Breast epithelium (tissue), 4 donors: ENCODE results near the gene KCNJ6. TPM values are rescaled to one million over a fixed set of nuclear protein-coding genes. Genes with fewer than 3 reads are reported as not detected.

Source experiments
- DNase-seq, 2 donors: peaks; one replicate each; pipeline ENCODE4 v3.0.0-alpha.2; 2019; ENCODE audit warnings: low spot score in 2 of 2
- H3K27ac ChIP-seq, 2 donors: fragments of 200-600 bp; sonication (generic) in 1 of 2; one replicate each; pipeline ENCODE4 v1.5.1; 2016 to 2019; ENCODE audit warnings: mild to moderate bottlenecking in 1 of 2
- H3K27me3 ChIP-seq, 2 donors: fragments of 200-600 bp; sonication (generic) in 1 of 2; one replicate each; pipeline versions ENCODE4 v1.5.1 to v1.6.0; 2017 to 2019; ENCODE audit warnings: control low read depth in 1 of 2, mild to moderate bottlenecking in 1 of 2
- H3K36me3 ChIP-seq: fragments of 200-600 bp; one replicate; pipeline ENCODE4 v1.5.1; 2019
- H3K4me1 ChIP-seq, 2 donors: fragments of 200-600 bp; sonication (generic); one replicate each; pipeline ENCODE4 v1.5.1; 2016 to 2019; ENCODE audit warnings: control low read depth in 1 of 2
- H3K4me3 ChIP-seq, 3 donors: fragments of 200-600 bp; sonication (generic); 1 replicate in 2 of 3; 2 replicates in 1 of 3; pipeline ENCODE4 v1.5.1; 2016 to 2019; ENCODE audit warnings: mild to moderate bottlenecking in 3 of 3, moderate library complexity in 2 of 3
- H3K9me3 ChIP-seq, 2 donors: fragments of 200-600 bp; sonication (generic) in 1 of 2; one replicate each; pipeline ENCODE4 v1.5.1; 2016 to 2019; ENCODE audit warnings: control low read depth in 1 of 2
- POLR2A ChIP-seq: fragments of 450-650 bp; IDR thresholded peaks from one replicate; pipeline ENCODE4 v1.6.1; 2016; ENCODE audit warnings: antibody characterized with exemption, mild to moderate bottlenecking, moderate library complexity
- POLR2AphosphoS5 ChIP-seq, 3 donors: sonication (generic); formaldehyde crosslinking; IDR thresholded peaks; one replicate each; pipeline ENCODE4 v1.6.1; 2017; ENCODE audit warnings: antibody characterized with exemption in 3 of 3
- intact Hi-C: fragments of 100-400 bp; cut with DNase I; formaldehyde crosslinking; loops from one replicate; pipeline ENCODE4 v1.15.1; 2023; ENCODE audit warnings: low total_unique reads
- total RNA-seq, 3 donors: library from RNA; depleted of rRNA; stranded (reverse); fragments of >200 nt; gene quantifications; one replicate each; pipeline ENCODE4 v1.1.0, GENCODE V29; 2016
- TF ChIP-seq, protein P1 (sequence below), 3 donors: fragments of 450-650 bp; IDR thresholded peaks; one replicate each; pipeline ENCODE4 v1.5.1; 2016 to 2017; ENCODE audit warnings: antibody characterized with exemption in 3 of 3, mild to moderate bottlenecking in 3 of 3, moderate library complexity in 3 of 3

Gene KCNJ6
- total RNA-seq, 3 donors from 2014 or later, result not detected

DNA sequence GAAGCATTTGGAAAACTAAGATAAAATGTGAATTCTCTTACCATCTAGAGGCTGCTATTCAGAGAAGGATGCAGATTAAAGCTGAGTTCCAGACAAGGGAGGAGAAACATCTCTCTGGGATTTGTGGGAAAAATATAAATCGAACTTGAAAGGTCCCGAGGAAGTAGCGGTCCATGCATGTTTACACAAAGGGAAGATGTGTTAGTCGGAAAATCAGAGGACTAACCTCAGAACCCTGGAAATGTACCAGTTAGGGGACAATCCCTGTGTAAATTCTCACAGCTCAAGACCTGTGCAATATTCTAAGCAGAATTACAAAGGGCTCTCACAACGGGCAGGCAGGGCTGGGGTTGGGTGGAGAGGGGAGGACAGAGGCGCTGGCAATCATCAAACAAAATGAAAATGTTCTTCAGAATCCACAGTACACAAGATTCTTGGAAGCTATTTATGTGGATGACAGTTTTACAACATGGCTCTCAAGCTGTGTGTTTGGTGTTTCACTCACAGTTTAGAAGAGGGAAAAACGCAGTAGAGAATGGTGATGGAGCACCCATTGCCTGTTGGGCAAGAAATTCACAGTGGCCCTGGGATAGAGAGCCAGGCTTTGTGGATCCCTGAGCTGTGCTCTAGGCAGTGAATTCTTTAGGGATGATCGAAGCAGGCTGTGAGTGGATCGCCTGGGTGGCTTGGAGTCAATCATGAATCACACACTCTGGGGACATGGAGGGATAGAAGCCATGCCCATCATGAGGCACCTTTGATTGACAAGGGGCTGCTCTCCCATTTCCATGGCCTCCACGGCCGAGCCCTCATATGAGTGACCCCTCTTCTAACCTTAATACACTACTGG, 47.6 kb downstream of the KCNJ6 start:
- H3K4me3 ChIP-seq, result no peak overlapping the region
- no peak overlapping the region for H3K27ac ChIP-seq
- H3K4me1 ChIP-seq, result no peaks in the 10 kb centered on the region
- TF ChIP-seq POLR2A (no peak), POLR2AphosphoS5 (IDR thresholded peaks at IDR 0.05) (no peak)
- TF ChIP-seq, protein P1, sequence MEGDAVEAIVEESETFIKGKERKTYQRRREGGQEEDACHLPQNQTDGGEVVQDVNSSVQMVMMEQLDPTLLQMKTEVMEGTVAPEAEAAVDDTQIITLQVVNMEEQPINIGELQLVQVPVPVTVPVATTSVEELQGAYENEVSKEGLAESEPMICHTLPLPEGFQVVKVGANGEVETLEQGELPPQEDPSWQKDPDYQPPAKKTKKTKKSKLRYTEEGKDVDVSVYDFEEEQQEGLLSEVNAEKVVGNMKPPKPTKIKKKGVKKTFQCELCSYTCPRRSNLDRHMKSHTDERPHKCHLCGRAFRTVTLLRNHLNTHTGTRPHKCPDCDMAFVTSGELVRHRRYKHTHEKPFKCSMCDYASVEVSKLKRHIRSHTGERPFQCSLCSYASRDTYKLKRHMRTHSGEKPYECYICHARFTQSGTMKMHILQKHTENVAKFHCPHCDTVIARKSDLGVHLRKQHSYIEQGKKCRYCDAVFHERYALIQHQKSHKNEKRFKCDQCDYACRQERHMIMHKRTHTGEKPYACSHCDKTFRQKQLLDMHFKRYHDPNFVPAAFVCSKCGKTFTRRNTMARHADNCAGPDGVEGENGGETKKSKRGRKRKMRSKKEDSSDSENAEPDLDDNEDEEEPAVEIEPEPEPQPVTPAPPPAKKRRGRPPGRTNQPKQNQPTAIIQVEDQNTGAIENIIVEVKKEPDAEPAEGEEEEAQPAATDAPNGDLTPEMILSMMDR (IDR thresholded peaks at IDR 0.05), result no peak
- no peaks in the 10 kb centered on the region for H3K9me3 ChIP-seq
- intact Hi-C loops, result no loop called here
- no peak for DNase-seq
- H3K36me3 ChIP-seq, result no peaks in the 10 kb centered on the region
- H3K27me3 ChIP-seq, result peaks cover 0 to 23% of the 10 kb centered on the region in 2 donors

DNA sequence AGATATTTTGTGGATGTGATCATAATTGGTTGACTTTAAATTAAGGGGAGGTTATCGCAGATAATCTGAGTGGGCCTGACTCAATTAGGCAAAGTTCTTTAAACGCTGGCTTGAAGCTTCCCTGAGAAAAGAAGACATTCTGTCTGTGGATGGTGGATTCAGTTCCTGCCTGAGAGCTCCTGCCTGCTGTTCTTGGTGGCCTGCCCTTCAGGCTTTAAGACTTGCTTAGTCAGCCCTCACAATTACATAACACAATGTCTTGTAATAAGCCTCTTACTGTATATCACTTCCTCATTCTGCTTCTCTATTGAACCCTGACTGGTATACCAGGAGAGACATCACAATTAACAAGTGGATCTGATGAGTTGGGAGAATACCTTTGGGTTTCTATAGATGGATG, 50.2 kb downstream of the KCNJ6 start:
- intact Hi-C loops, result no loop called here
- no peak for DNase-seq

DNA sequence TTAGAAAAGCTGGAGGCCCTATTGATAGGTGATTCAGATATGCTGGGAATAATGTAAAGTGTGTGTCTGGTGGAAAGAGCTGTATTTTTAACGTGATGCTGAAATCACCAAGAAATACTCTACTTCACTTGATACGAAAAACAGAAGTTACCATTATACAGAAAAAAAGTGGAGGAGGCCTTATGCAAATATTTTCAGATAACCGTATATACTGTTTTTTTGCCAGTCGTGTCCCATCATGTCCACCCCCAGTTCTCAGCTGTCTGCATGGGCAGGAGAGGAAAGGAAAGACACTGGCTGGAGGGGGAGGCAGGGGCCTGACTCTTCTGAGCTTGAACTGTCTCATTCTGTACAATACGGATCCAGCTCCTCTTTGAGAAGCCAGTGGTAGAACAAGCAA, 51.1 kb downstream of the KCNJ6 start:
- no peak for DNase-seq
- H3K36me3 ChIP-seq, result no peaks in the 10 kb centered on the region
- no peak overlapping the region for H3K4me3 ChIP-seq
- H3K4me1 ChIP-seq, result no peaks in the 10 kb centered on the region
- no peaks in the 10 kb centered on the region for H3K9me3 ChIP-seq
- intact Hi-C loops, result no loop called here
- TF ChIP-seq, protein P1 (IDR thresholded peaks at IDR 0.05), result no peak
- TF ChIP-seq POLR2AphosphoS5 (IDR thresholded peaks at IDR 0.05), result no peak
- no peak for TF ChIP-seq POLR2A
- H3K27me3 ChIP-seq, result peaks cover 0 to 7% of the 10 kb centered on the region in 2 donors
- no peak overlapping the region for H3K27ac ChIP-seq

More for the DNA sequence above, 50.2 kb downstream of the KCNJ6 start:
- no peaks in the 10 kb centered on the region for H3K9me3 ChIP-seq
- no peaks in the 10 kb centered on the region for H3K36me3 ChIP-seq
- TF ChIP-seq POLR2AphosphoS5 (IDR thresholded peaks at IDR 0.05) (no peak), POLR2A (no peak)
- TF ChIP-seq, protein P1 (IDR thresholded peaks at IDR 0.05), result no peak
- no peak overlapping the region for H3K27ac ChIP-seq
- no peaks in the 10 kb centered on the region for H3K4me1 ChIP-seq
- H3K4me3 ChIP-seq, result no peak overlapping the region
- H3K27me3 ChIP-seq, result peaks cover 0 to 10% of the 10 kb centered on the region in 2 donors

DNA sequence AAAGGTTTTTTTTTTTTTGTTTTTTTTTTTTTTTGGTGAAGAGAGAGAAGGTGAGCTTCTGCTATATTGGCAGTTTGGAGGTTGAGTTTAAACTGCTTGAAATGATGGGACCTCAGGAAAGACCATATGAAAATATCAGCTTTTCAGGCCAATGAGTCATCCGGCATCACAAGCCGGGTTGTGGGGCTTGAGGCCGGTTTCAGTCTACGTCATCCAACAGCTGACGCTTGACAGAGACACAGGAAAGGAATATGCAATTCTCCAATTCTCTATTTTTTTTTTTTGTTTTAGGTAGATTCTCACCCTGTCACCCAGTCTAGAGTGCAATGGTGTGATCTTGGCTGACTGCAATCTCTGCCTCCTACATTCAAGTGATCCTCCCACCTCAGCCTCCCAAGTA, 52.4 kb downstream of the KCNJ6 start:
- H3K36me3 ChIP-seq, result no peaks in the 10 kb centered on the region
- peaks cover 0 to 7% of the 10 kb centered on the region in 2 donors for H3K27me3 ChIP-seq
- intact Hi-C loops, result no loop called here
- no peaks in the 10 kb centered on the region for H3K9me3 ChIP-seq
- H3K4me3 ChIP-seq, result no peak overlapping the region
- DNase-seq, result no peak
- no peak for TF ChIP-seq POLR2A
- TF ChIP-seq, protein P1 (IDR thresholded peaks at IDR 0.05), result no peak
- no peak for TF ChIP-seq POLR2AphosphoS5 (IDR thresholded peaks at IDR 0.05)
- H3K27ac ChIP-seq, result no peak overlapping the region
- no peaks in the 10 kb centered on the region for H3K4me1 ChIP-seq

DNA sequence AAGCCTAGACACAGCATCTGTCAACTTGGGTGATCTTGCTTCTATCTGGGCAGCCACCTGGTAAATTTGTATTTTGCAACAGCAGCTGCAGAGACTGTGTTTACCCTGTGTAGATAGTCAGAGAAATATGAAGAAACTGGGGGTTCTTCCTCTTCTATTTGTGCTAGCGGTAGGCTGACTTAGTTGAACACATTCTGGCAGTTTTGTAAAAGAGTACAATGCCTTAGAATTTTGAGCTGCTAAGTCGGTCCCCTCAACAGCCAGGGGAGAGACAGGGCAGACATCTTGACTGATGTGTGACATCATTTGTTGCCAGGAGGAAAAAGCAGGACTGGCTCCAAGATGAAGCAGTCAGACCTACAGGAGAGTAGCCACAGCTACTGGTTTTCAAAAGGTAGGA, 53.7 kb downstream of the KCNJ6 start:
- no peaks in the 10 kb centered on the region for H3K27me3 ChIP-seq
- intact Hi-C loops, result no loop called here
- H3K27ac ChIP-seq, result no peak overlapping the region
- no peaks in the 10 kb centered on the region for H3K36me3 ChIP-seq
- DNase-seq, result no peak
- H3K4me1 ChIP-seq, result no peaks in the 10 kb centered on the region
- TF ChIP-seq POLR2AphosphoS5 (IDR thresholded peaks at IDR 0.05), result no peak
- TF ChIP-seq, protein P1 (IDR thresholded peaks at IDR 0.05), result no peak
- TF ChIP-seq POLR2A, result no peak
- no peak overlapping the region for H3K4me3 ChIP-seq
- no peaks in the 10 kb centered on the region for H3K9me3 ChIP-seq
